Measurements from ENCODE around the gene ANKS1A.
"Not testable (repeated sequence)": the region's sequence is repeated elsewhere in the genome, so short reads cannot be mapped to it uniquely, and the experiment has no call there.

ANKS1A gene

DNA sequence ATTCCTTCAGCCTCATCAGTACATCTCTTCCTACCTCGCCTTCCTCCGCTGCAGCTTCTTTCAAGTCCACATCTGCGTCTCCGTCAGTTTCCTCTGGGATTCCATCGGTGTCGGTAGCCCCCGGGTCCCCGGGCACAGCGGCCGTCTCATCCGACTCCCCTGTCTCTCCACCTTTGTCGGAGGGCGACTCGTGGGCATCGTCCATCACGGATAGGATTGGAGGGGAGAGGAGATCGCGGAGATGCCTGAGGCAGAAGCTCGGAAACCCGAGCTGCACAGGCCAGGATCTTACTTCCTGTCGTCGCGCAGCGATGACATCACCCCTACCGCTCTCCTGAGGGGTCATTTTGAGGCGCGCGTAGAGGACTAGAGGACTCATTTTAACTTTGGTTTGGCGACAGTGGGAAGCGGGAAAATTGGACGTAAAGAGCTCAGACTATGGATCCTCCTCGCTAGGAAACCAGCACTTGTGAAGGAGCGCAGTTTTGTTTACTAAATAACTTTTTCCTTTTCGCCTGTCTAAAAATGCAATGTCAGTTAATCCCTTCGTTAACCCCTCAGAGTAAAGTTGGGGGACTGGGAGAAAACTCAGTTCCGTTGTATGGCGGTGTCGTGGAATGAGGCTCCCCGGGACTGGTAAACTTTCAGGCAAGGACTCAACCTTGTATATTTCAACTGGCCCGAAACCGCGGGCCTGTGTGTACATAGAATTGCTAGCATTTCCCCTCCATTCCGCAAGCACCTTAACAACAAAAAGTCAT is 1.1 kb upstream of the ANKS1A start, which contains the start of gene TAF11:
Gene TAF11 (minus strand): TSS at position 290 of the 761 bp plus-strand sequence. CDS start 85 bp downstream, at position 205.
- no peak for FAIRE-seq

DNA sequence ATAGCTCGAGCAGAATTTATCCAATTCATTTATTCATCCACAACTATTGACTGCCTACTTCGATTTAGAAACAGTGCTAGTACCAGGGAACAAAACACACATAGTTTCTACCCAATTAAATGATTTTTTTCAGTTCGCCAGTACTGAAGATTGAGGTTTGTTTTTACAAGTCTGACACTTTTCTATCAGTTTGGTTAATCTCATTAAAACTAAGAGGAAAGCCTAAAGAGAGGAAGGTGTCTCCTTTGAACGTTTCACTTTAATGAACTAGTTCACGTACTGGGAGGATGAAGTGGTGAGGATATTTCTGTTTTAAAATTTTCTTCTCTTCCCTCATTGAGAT is 570 bp upstream of the ANKS1A start:
- no peak for FAIRE-seq

DNA sequence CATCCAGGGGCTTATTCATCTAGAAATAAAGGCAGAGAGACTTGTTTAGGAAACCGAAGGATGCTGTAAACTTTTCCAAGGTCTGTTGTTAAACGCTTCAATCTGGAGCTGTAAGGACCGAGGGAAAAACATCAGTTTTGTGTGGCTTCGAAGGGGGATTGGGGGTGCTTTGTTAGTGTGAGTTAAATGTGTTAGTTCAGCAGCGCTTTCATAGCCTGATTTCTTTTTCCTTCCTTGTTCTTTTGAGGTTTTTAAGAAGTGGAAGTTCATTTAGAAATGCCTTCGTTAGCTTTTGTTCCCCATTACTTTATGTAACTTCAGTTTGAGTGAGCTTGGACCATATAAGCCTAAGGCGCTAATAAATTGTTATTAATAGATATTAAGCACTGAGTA is 1.5 kb downstream of the ANKS1A start:
- FAIRE-seq: no peak

- no peak for FAIRE-seq
These were observed 2.2 kb downstream of the ANKS1A start for GRCh38 chr6:34891296-34891695.

DNA sequence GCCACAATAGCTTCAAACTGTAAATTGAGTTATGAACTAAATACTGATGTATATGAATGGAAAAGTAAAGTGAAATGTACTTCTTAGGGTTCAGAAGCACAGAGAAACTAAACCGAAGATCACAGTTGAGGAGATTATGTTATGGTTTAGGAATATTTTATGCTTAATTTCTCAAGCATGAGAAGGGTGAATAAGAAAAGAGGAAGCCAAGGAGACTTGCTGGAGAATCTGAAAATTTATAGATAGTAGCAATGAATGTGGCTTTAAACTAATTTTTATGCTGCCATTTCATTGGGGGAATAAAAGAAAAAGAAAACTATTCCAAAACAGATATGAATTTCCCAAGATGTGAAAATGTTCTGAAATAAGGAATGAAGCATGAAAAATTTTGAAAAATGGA is 5.6 kb downstream of the ANKS1A start:
- FAIRE-seq: no peak

- no peak for FAIRE-seq
These were observed 8.1 kb downstream of the ANKS1A start for GRCh38 chr6:34897130-34897529.

DNA sequence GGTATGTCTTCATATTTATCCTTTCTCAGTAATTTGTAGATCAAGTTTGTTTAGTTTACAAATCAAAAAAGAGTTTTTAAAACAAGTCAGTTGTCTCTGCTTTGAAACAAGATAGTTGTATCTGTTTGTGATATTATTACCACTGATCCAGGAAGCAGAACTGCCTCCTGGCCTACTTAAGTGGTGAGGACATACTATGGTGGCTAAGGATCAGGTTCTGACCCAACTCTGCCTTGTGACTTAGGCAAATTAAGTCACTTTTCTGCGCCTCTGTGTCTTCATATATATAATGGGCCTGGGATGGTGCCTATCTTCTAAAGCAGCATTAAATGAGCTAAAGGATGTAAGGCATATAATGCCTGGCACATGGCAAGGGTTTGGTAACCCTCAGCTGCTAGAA is 8.7 kb downstream of the ANKS1A start:
- FAIRE-seq: no peak

GRCh38 chr6:34899748-34900147 is 10.7 kb downstream of the ANKS1A start:
- not testable (repeated sequence) for FAIRE-seq

GRCh38 chr6:34900321-34901031 is 11.4 kb downstream of the ANKS1A start:
- no peak for FAIRE-seq

DNA sequence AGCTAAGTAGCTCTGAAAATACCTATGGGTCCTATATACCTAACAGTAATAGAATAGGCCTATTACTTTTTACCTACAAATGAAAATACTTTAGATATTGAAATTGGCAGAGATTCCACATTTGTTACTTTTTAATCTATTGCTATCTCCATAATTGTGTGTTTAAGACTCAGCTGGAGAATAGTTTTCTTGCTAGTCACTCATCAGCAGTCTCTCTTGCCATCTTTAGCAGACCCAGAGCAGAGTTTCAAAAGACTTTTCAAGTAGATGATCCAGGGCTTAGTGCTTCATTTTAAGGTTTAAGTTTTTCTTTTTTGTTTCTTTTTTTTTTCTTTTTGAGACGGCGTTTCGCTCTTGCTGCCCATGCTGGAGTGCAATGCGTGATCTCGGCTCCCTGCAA is 12.9 kb downstream of the ANKS1A start:
- no peak for FAIRE-seq

DNA sequence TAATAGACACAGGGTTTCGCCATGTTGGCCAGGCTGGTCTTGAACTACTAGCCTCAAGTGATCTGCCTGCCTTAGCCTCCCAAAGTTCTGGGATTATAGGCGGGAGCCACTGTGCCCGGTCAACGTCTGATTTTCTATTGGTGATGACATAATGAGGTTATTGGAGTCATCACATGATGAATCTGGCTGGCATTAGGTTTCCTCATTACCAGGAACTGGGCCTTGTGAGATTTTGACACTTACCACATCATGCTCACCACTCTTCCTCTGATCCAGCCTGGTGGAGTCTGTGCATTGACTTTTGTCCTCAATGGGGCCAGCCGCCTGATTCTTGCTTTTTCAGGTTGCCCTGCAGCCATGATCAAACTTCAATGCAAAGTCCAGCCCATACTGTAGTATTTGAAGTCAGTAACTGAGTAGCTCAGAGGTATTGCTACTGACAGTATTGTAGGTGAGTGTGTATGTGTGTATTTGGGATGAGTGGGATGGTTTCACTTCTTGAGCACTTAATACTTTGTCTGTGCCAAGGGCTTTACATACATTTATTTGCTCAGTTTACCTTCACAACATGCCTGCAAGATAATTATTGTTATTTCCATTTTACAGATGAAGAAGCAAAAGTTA is 16.0 kb downstream of the ANKS1A start:
- FAIRE-seq: no peak

- FAIRE-seq: no peak
These were observed 17.8 kb downstream of the ANKS1A start for GRCh38 chr6:34906826-34907225.

- no peak for FAIRE-seq
These were observed 19.1 kb downstream of the ANKS1A start for GRCh38 chr6:34908194-34908593.

- no peak for FAIRE-seq
These were observed 20.3 kb downstream of the ANKS1A start for GRCh38 chr6:34909320-34909883.

DNA sequence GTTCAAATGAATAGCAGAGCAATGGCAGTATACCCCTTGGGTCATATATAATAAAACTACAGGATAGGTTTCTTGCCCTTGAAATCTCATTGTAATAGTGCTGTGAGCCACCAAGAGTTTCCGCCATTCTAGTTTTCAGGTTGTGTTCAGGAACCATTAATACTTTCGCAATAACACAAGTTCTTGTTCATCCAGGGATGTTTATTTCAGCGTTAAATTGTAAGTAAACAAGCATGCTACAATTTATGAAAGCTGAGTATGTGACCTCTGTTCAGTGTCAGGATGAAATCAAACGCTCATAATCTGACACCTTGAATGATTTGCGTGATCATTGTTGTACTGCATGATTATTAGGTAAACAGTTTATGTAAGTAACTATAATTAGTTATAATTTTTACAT is 22.8 kb downstream of the ANKS1A start:
- FAIRE-seq: no peak

GRCh38 chr6:34912715-34913464 is 23.8 kb downstream of the ANKS1A start:
- FAIRE-seq: no peak

DNA sequence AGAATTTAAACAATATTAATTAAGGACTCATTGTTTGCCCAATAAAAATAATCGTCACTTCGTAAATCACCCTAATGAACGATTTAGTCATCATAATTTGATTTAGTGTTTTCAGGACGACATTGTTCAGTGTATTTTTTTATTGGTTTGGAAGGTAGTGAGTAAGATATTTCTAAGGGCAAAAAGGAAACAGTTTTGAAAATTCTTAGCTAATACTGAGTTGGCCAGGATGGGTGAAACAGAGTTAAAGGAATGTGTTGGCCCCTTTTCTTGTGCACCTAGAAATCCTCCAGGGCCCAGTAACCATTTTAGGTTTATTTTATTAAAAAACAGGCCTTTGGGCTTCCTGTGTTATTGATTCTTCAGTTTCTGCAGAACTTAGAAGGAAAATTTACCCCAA is 25.3 kb downstream of the ANKS1A start:
- no peak for FAIRE-seq

GRCh38 chr6:34916348-34916967 is 27.4 kb downstream of the ANKS1A start:
- no peak for FAIRE-seq

- no peak for FAIRE-seq
These were observed 28.7 kb downstream of the ANKS1A start for GRCh38 chr6:34917626-34918285.

DNA sequence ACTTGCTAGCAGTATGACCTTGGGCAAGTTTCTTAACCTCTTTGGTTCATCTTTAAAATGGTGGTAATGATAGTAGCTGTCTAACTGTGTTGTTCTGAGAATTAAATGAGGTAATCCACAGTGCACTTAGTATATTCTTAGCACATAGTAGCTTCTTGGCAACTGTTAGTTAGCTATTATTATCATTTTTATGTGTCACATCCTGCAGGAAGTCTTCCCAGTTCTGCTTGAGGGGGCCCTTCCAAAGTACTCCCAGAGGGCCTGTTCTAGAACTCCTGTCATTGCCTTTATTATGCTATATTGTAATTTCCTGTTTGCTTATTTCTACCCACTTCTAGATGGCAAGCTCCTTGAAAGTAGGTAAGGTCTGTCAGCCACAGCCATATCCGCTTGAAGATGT is 30.6 kb downstream of the ANKS1A start:
- FAIRE-seq: no peak

- FAIRE-seq: no peak
These were observed 31.0 kb downstream of the ANKS1A start for GRCh38 chr6:34920097-34920496.

- FAIRE-seq: no peak
These were observed 33.2 kb downstream of the ANKS1A start for GRCh38 chr6:34922177-34922663.
